GM21717 (cell line): ENCODE measurements around the gene USP49.
A peak's percentile ranks its signal among the peaks of the same experiment; 100 is the strongest.

Experiments
- ATAC-seq: cut with Tn5 transposase; IDR thresholded peaks from one replicate; pipeline ENCODE4 v1.9.1; 2021; ENCODE audit warnings: mild to moderate bottlenecking, moderate library complexity; ENCODE audit not compliant: unreplicated experiment

Gene USP49

DNA sequence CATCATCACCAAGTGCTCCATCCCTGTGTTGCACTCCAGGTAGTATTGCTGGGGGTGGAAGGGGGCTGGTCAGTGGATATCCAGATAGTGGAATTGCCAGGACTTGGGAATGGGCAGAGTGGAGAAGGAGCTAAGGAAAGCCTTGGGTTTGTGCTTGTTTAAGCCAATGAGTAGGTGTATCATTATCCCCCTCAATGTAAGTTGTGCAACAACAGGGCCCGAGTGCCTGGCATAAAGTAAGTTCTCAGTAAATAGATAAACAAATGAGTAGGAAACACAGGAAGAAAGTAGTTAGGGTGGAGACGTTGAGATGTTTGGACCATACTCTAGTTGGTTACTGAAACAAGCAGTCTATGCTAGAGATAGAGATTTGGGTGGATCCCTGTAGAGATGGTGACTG, 36.6 kb upstream of the USP49 start:
- no peak for ATAC-seq

DNA sequence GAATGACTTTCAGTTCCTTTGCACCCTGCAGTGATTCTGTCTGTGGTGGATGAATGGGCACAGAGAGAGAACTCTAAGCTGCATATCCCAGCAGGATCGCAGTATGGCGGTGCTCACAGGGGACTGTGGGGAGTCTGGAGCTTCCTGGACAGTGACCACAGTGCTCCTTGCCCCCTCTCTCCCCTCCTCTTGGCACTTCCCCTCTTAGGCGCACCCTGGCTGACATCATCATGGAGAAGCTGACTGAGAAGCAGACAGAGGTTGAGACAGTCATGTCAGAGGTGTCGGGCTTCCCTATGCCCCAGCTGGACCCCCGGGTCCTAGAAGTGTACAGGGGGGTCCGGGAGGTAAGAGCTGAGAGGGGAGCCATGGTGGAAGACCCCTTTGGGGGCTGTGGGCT, 34.7 kb upstream of the USP49 start:
- no peak for ATAC-seq

DNA sequence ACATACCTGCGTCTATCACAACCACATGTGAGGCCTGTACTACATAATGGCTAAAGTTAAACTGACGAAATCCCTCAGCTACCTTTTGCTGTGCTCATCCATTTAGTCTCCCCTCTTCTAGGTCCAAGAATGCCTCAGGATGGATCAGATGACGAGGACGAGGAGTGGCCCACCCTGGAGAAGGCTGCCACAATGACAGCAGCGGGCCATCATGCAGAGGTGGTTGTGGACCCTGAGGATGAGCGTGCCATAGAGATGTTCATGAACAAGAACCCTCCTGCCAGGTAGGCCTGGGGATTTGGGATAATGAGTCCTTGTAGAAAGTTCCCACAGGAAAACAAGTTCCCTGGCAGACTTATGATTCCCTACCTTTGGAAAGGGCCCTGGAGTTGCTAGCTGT, 32.1 kb upstream of the USP49 start:
- ATAC-seq, result no peak

DNA sequence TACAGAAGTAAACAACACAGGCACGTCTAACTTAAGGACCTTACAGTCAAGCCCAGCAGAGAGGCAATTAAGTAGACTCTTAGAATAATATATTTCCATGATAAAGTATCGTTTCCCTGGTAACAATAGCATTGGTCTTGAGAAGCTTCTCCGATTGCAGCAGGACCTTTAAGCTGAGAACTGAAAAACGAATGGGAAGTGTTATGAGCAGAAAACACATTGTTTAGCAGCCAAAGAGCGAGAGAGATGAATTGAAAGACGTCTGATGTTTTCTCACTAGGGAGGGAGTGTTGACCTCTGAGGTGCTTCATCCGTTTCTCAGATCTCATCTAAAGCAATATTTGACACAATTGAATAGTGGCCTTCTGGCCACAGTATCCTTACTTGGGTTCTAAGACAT, 27.0 kb upstream of the USP49 start:
- no peak for ATAC-seq

- ATAC-seq, result peak; percentile 1
These were observed 26.5 kb upstream of the USP49 start for GRCh38 chr6:41921712-41921998.

DNA sequence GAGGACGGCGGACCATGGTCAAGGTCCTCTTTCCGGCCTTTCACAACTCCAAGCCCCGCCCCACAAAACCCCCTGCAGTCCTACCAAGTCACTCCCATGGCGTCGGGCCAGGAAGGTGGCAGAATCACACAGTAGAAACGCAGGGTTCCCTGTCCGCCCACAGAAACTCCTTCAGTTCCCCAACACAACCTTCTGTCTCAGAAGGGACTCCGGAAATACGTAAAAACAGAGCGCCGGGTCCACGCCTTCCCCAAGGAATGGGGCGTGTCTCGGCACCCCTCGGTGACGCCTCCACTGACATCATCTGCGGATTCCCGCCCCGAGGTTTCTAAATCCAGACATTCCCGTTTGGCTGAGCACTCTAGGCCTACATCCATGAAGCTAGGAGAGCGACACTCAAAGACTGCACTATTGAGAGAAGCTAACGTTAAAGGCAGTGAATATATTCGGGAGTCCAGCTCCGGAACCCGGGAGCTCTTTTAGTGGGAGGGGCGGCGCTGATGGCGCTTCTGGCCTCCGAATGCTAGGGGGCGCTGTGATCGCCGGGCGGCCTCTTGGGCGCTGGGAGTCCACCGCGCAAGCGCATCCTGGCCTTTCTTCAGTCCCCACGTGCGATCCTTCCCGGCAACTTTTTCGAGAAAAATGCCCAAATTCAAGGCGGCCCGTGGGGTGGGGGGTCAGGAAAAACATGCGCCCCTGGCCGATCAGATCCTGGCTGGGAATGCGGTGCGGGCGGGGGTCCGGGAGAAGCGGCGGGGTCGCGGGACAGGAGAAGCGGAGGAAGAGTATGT, 25.9 kb upstream of the USP49 start, which contains the start of the genes BYSL and MED20:
TSS of gene BYSL (plus strand) at position 579 of the 791 bp plus-strand sequence. CDS start at position 643, 64 bp downstream.
TSS of gene MED20 (minus strand) at position 219 of the 791 bp plus-strand sequence. CDS start at position 98, 121 bp downstream.
- ATAC-seq, result peak; percentile 90

DNA sequence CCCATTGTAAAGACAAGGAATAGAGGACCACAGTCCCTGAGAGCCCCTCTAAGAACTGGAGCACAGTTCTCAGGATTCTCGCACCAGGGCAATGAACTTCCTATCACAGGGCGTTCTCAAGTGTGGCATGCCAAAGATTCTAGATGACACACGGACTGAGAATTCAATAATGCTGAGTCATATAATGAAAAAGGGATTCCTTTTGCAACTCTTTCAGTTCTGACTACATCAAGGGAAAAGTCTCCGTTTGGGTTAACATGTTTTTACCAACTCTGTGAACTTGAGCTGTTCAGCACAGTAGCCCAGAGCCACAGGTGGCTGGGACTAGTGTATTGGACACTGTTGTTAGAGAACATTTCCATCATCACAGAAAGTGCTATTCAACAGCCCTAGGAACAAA, 22.4 kb upstream of the USP49 start:
- no peak for ATAC-seq

- ATAC-seq, result no peak
These were observed 19.8 kb upstream of the USP49 start for GRCh38 chr6:41914869-41915530.

DNA sequence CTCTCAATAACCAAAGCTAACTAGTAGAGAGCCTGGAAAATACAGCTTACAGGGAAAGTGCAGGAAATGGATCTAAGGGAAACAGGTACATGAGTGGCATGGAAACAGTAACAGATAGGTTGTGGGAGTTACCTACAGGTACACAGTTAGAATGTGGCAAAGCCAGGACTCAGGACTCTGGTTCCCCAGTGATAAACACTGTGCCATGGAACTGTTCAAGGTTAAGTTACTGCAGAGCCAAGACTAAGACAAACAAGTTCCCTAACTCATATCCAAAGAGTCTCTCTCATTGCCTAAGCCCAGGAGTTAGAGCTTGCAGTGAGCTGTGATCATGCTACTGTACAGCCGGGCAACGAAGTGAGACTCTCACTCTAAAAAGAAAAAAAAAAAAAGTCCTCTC, 19.2 kb upstream of the USP49 start:
- ATAC-seq, result no peak

GRCh38 chr6:41909727-41910126, 14.6 kb upstream of the USP49 start:
- ATAC-seq, result no peak

DNA sequence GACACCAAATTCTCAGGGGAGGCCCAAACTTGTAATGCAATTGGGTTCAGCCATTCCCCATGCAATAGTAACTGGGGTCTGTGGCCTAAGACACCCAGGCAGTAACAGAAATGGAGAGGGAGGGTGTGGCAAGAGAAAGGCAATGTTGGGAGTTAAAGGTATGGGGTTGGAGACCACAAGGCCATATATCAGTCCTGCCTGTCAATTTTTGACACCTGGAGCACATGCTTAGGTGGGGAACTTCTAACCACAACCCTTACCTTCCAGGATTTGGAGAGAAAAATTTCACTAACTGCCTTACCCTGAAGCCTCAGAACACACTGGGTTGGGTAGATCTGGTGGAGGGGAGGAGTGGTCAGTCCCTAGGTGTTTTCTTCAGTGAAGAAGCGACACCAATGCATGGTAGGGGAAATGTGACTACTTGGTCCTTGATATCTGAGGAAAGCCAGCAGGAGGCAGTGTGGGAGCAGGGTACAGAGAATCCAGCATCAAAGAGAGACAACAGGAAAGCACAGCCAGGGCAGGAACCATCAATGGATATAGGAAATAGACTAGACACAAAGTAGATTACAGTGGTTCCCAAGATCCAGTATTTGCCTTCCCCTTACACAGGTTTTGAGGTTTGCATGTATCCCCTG, 6.8 kb upstream of the USP49 start:
- ATAC-seq, result no peak

DNA sequence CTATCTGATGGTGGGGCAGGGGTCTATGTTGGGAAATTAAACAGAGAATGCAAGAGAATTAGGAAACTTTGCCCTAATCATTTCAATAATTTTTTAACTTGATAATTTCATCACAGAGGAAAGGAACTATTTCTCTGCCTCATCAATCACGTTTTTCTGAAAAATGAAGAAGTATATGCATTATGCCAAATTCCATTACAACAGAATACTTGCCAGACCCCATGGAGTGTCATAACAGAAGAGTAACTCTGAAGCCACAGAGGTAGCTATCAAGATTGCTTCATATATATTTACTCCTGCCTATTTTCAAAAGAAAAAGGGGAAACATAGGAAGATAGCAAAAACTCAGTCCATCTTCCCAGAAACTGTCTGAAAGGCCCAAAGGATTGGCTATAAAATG, 5.7 kb upstream of the USP49 start:
- ATAC-seq, result no peak

- ATAC-seq, result no peak
These were observed 1.1 kb upstream of the USP49 start for GRCh38 chr6:41896281-41896680.

DNA sequence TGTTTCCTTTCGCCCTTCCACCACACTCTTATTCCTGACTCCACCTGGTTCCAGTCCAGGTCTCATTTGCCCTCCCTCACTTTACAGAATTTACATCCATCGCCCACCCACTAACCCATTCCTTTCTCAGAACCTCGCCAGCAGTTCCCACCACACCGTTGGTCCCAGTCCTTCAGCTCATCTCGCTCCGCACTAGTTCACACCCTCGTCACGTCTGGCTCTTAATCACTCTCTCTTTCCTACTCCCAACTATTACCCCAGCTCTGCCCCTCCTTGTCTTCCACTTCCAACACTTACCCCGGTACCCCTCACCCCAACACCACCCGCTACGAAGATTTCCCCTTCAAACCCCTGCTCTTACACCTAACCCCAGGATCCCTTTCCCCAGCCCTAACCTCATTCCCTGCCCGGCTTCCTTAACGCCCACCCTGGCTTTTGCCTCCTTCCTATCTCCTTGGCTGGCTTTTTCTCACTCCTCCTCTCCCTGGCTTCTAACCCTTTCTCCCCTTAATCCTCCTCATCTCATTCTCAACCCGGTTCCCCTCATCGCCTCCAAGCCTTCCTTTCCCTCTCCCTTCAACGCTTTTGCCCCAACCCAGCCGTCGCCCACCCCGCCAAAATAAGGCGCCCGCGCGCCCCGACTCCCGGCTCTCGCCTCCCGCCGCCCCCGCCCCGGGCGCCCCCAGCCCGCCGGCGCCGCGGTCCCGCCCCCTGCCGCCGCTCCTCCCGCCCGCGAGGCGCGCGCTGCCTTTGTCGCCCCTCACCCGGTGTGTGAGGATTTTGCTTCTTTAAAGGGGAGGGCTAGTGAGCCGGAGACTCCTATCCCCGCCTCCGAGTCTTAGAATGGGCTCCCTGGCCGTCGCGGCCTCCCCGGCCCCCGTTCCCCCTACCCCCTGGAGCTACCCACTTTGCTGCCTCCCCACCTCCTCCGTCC, 542 bp downstream of the USP49 start:
- peak; percentile 21 for ATAC-seq

DNA sequence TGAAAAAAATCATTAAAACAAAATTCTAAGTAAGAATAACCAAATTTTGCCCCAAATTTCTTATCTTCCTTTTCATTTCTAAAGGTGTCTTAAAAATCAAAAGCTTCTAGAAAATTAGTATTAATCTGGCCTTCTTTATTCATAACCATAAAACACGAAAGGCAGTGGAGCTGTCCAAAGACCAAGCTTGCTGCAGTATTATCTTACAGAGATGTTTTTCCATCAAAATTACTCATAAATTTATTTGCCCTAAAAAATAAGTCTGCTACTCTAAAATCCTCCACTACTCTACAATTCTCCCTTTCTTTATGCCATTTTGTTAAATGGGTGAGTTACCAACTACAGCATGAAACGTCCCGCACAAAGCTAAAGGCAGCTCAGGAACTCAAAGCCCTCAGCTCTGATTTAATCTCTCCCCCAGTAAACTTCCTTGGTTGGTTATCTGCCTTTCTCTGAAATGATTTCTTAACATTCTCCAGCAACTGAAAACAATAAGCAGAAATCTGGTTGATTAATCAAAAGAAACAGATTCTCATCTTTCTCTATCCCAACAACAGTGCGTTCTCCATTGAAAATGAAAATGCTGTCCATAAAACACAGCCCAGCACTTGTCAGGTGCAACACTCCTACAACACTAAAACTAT, 2.1 kb downstream of the USP49 start:
- ATAC-seq, result no peak

DNA sequence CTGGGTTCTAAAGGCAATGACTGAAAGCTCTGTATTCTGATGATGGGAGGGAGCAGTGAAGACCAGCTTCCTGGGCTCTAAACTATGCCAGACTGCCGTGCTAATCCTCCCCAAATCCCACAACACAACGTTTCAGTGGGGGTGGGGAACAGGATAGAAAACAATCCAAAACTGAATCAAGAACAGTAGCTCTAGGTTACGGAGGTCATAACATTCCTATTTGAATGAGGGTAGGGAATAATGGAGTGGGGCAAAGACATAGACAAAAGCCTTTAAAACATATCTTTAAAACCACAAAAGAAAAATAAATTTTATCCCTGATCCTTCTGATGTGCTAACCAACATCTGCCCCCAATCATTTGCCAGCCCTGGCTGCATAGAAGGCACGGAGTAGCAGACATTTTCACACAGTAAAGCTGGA, 7.8 kb downstream of the USP49 start:
- no peak for ATAC-seq

DNA sequence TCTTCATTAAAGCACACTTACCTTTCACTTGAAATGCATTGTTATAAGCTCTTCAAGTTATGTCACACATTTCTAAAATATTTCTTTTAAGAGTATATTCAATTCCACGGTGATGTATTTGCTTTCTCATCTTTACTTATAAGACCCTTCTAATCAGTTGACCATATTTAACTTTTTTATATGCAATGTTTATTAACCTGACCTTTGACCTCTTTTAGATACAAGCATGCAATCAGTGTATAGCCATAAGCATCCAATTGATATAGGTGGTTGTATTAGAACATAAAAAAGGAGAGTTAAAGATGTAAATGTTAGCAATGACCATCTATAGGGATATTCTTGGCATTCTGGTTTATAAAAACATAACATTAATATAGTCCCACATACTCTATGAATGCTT, 9.2 kb downstream of the USP49 start:
- no peak for ATAC-seq

DNA sequence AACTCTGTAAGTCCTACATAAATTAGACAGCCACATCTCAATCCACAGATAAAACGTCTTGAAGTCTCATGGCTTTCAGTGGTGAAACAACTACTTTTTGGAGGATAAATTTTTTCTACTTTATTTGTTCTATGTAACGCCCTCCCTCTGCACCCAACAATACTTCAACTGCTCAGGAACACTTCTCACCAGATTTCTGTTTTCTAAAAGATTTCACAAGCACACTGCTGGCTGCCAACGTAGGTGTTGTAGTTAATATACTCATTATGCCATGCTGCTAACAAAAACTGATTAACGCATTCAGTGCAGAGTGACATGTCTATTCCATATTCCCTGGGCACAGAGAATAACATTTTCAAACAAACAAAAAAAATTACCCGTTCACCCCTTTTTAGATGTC, 10.2 kb downstream of the USP49 start:
- ATAC-seq, result no peak

- ATAC-seq, result no peak
These were observed 13.7 kb downstream of the USP49 start for GRCh38 chr6:41881506-41881905.

GRCh38 chr6:41878961-41879405, 16.2 kb downstream of the USP49 start:
- ATAC-seq, result no peak
